Measurements from ENCODE around the gene PCSK1.

PCSK1 gene

GRCh38 chr5:96407436-96407835 is 25.6 kb downstream of the PCSK1 start:
- TF ChIP-seq GATA2 (IDR thresholded peaks at IDR 0.05; ENCODE audit: low read depth, low read length) (no peak), GATA3 (IDR thresholded peaks at IDR 0.05; ENCODE audit: low read depth, low read length) (no peak)

- TF ChIP-seq GATA2 (IDR thresholded peaks at IDR 0.05; ENCODE audit: low read depth, low read length), result no peak
- TF ChIP-seq GATA3 (IDR thresholded peaks at IDR 0.05; ENCODE audit: low read depth, low read length), result no peak
These were observed 28.7 kb downstream of the PCSK1 start for GRCh38 chr5:96404191-96404867.

- TF ChIP-seq GATA2 (IDR thresholded peaks at IDR 0.05; ENCODE audit: low read depth, low read length) (no peak), GATA3 (IDR thresholded peaks at IDR 0.05; ENCODE audit: low read depth, low read length) (no peak)
These were observed 30.5 kb downstream of the PCSK1 start for GRCh38 chr5:96402500-96402899.

- TF ChIP-seq GATA2 (IDR thresholded peaks at IDR 0.05; ENCODE audit: low read depth, low read length), result no peak
- TF ChIP-seq GATA3 (IDR thresholded peaks at IDR 0.05; ENCODE audit: low read depth, low read length), result no peak
These were observed 36.2 kb downstream of the PCSK1 start for GRCh38 chr5:96396878-96397277.

GRCh38 chr5:96391921-96392320 is 41.1 kb downstream of the PCSK1 start:
- no peak for TF ChIP-seq GATA2 (IDR thresholded peaks at IDR 0.05; ENCODE audit: low read depth, low read length)
- TF ChIP-seq GATA3 (IDR thresholded peaks at IDR 0.05; ENCODE audit: low read depth, low read length), result no peak

GRCh38 chr5:96388176-96388575 is 44.9 kb downstream of the PCSK1 start:
- TF ChIP-seq GATA3 (IDR thresholded peaks at IDR 0.05; ENCODE audit: low read depth, low read length) (no peak), GATA2 (IDR thresholded peaks at IDR 0.05; ENCODE audit: low read depth, low read length) (no peak)

GRCh38 chr5:96387616-96388015 is 45.4 kb downstream of the PCSK1 start:
- TF ChIP-seq GATA3 (IDR thresholded peaks at IDR 0.05; ENCODE audit: low read depth, low read length) (no peak), GATA2 (IDR thresholded peaks at IDR 0.05; ENCODE audit: low read depth, low read length) (no peak)

- TF ChIP-seq GATA3 (IDR thresholded peaks at IDR 0.05; ENCODE audit: low read depth, low read length), result no peak
- no peak for TF ChIP-seq GATA2 (IDR thresholded peaks at IDR 0.05; ENCODE audit: low read depth, low read length)
These were observed 47.5 kb downstream of the PCSK1 start for GRCh38 chr5:96385538-96385937.

- TF ChIP-seq GATA2 (IDR thresholded peaks at IDR 0.05; ENCODE audit: low read depth, low read length) (no peak), GATA3 (IDR thresholded peaks at IDR 0.05; ENCODE audit: low read depth, low read length) (no peak)
These were observed 48.7 kb downstream of the PCSK1 start for GRCh38 chr5:96384353-96384752.

GRCh38 chr5:96381526-96381925 is 51.5 kb downstream of the PCSK1 start:
- TF ChIP-seq GATA2 (IDR thresholded peaks at IDR 0.05; ENCODE audit: low read depth, low read length) (no peak), GATA3 (IDR thresholded peaks at IDR 0.05; ENCODE audit: low read depth, low read length) (no peak)

GRCh38 chr5:96379896-96380295 is 53.2 kb downstream of the PCSK1 start:
- TF ChIP-seq GATA2 (IDR thresholded peaks at IDR 0.05; ENCODE audit: low read depth, low read length) (no peak), GATA3 (IDR thresholded peaks at IDR 0.05; ENCODE audit: low read depth, low read length) (no peak)

GRCh38 chr5:96377597-96377996 is 55.5 kb downstream of the PCSK1 start:
- no peak for TF ChIP-seq GATA2 (IDR thresholded peaks at IDR 0.05; ENCODE audit: low read depth, low read length)
- TF ChIP-seq GATA3 (IDR thresholded peaks at IDR 0.05; ENCODE audit: low read depth, low read length), result no peak

- TF ChIP-seq GATA2 (IDR thresholded peaks at IDR 0.05; ENCODE audit: low read depth, low read length), result no peak
- no peak for TF ChIP-seq GATA3 (IDR thresholded peaks at IDR 0.05; ENCODE audit: low read depth, low read length)
These were observed 55.9 kb downstream of the PCSK1 start for GRCh38 chr5:96377167-96377566.

GRCh38 chr5:96374653-96375052 is 58.4 kb downstream of the PCSK1 start:
- TF ChIP-seq GATA2 (IDR thresholded peaks at IDR 0.05; ENCODE audit: low read depth, low read length) (no peak), GATA3 (IDR thresholded peaks at IDR 0.05; ENCODE audit: low read depth, low read length) (no peak)

- TF ChIP-seq GATA2 (IDR thresholded peaks at IDR 0.05; ENCODE audit: low read depth, low read length) (no peak), GATA3 (IDR thresholded peaks at IDR 0.05; ENCODE audit: low read depth, low read length) (no peak)
These were observed 59.7 kb downstream of the PCSK1 start for GRCh38 chr5:96373381-96373733.
